Measurements from ENCODE around the gene IVD. TPM values are rescaled to one million over a fixed set of nuclear protein-coding genes. Genes with fewer than 3 reads are reported as not detected.
"Not testable (repeated sequence)": the region's sequence is repeated elsewhere in the genome, so short reads cannot be mapped to it uniquely, and the experiment has no call there.

Gene IVD
- total and polyA plus RNA-seq, 8 donors = 23.8 to 41.3 (median 30.1) TPM

GRCh38 chr15:40450047-40450446, 44.5 kb downstream of the IVD start:
- FAIRE-seq = no peak
- Histone ChIP-seq H3K36me3 (no peaks in the 10 kb centered on the region), H3K9me3 (no peaks in the 10 kb centered on the region), H3K4me1 (peaks cover 0 to 10% (median 2%) of the 10 kb centered on the region in 3 donors), H3K27me3 (no peaks in the 10 kb centered on the region), H3K4me3 (no peak overlapping the region), H3K27ac (no peak overlapping the region)
- 67 to 91% methylated on average over 2 of the region's 2 CpGs for WGBS, 2 donors
- DNase-seq = no peak
- intact Hi-C loops (cut with DNase I) = no loop called here
- TF ChIP-seq, protein P1, sequence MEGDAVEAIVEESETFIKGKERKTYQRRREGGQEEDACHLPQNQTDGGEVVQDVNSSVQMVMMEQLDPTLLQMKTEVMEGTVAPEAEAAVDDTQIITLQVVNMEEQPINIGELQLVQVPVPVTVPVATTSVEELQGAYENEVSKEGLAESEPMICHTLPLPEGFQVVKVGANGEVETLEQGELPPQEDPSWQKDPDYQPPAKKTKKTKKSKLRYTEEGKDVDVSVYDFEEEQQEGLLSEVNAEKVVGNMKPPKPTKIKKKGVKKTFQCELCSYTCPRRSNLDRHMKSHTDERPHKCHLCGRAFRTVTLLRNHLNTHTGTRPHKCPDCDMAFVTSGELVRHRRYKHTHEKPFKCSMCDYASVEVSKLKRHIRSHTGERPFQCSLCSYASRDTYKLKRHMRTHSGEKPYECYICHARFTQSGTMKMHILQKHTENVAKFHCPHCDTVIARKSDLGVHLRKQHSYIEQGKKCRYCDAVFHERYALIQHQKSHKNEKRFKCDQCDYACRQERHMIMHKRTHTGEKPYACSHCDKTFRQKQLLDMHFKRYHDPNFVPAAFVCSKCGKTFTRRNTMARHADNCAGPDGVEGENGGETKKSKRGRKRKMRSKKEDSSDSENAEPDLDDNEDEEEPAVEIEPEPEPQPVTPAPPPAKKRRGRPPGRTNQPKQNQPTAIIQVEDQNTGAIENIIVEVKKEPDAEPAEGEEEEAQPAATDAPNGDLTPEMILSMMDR (IDR thresholded peaks at IDR 0.05) = no peak
- ATAC-seq = no peak

DNA sequence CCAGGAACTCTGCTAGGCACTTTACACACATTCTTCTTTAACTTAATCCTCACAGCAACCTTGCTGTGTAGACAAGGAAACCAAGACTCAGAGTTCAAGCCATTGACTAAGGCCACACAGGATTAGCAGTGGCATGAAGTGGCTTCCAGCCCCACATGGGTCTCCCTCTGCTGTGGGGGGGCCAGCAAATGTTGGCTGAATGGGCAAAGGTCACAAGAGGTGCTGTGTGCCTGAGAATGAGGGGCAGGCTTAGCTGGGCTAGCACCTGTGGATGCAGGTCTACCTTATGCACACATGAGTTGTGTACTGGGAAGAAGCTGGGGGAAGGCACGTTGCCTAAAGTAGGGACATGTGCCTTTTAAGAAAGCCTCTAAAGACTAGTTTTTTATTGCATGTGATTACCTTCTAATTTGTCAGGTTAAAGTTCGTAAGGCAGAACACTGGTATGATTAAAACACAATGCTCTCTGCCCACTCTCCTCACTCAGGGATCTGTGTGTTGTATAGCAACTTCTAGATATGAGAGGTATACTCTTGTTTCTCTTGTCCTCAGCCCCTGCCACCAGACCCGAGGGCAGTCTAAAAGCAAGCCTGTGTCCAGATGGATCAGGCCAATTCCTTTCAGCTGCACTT, 46.0 kb downstream of the IVD start:
- ATAC-seq (peak in 2 of 4 donors; percentile 20 to 26), FAIRE-seq (no peak), DNase-seq (no peak)
- H3K9me3 ChIP-seq = no peaks in the 10 kb centered on the region
- WGBS, 2 donors = 41 to 44% methylated on average over 3 of the region's 3 CpGs
- no peak overlapping the region for H3K27ac ChIP-seq
- intact Hi-C loops (cut with DNase I) = no loop called here
- H3K4me3 ChIP-seq = no peak overlapping the region
- TF ChIP-seq, protein P1 (IDR thresholded peaks at IDR 0.05) = no peak
- peaks cover 6 to 25% (median 17%) of the 10 kb centered on the region in 3 donors for H3K4me1 ChIP-seq
- H3K36me3 ChIP-seq = no peaks in the 10 kb centered on the region
- no peaks in the 10 kb centered on the region for H3K27me3 ChIP-seq

DNA sequence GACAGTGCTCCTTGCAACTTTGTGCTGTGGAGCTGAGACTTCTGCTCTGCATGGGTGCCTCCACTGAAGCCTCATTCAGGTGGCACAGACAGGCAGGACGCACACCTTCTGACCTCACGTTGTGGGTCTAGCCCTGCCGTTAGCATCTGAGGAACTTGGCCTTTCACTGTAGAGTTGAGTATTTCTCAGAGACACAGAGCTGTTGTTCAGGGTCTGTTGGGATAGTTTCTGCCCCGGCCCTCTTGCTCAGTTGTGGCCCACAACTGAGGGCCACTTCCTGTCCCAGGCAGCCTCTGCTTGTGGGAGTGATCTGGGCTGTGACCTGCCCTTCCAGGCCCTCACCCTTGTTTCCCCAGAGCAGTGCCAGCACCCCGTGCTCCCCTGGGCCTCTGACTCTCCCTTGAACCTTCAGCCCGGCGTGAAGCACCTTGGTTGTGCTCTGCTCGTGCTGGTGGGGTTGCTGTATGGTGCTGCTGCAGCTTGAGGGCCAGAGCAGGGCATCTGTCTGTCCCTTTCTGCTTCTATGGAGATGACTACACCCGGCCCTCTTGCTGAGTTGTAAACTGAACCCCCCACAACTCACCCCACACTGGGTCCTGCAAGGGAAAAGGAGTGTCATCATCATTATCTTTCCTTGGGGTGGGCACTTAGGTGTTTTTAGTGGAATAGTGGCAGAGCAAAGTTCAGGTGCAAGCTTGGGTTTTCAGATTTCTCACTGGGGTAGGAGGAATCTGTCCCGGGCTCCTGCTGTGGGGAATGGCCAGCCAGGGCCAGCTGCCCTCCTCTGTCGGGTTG, 46.9 kb downstream of the IVD start:
- FAIRE-seq (no peak), ATAC-seq (no peak), DNase-seq (no peak)
- no peak overlapping the region for H3K4me3 ChIP-seq
- no peaks in the 10 kb centered on the region for H3K27me3 ChIP-seq
- H3K4me1 ChIP-seq = peaks cover 9 to 28% (median 20%) of the 10 kb centered on the region in 3 donors
- H3K36me3 ChIP-seq = no peaks in the 10 kb centered on the region
- intact Hi-C loops (cut with DNase I) = no loop called here
- H3K9me3 ChIP-seq = no peaks in the 10 kb centered on the region
- no peak overlapping the region for H3K27ac ChIP-seq
- TF ChIP-seq, protein P1 (IDR thresholded peaks at IDR 0.05) = no peak
- 71 to 73% methylated on average over 11 of the region's 11 CpGs for WGBS, 2 donors

DNA sequence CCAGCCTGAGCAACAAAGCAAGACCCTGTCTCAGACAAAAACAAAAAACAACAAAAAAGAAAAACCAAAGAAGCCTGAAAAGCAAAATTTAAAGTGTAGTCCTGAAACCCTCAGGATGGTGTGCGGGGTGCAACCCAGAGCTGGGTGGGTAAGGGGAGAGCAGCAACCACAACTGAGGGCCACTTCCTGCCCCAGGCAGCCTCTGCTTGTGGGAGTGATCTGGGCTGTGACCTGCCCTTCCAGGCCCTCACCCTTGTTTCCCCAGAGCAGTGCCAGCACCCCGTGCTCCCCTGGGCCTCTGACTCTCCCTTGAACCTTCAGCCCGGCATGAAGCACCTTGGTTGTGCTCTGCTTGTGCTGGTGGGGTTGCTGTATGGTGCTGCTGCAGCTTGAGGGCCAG, 48.3 kb downstream of the IVD start:
- H3K27me3 ChIP-seq; H3K4me3 ChIP-seq; intact Hi-C loops (cut with DNase I); FAIRE-seq; DNase-seq; H3K27ac ChIP-seq; H3K36me3 ChIP-seq; ATAC-seq; H3K9me3 ChIP-seq: not testable (repeated sequence)
- WGBS, 2 donors = 81 to 83% methylated on average over 3 of the region's 3 CpGs
- H3K4me1 ChIP-seq = peaks cover 9 to 28% (median 20%) of the 10 kb centered on the region in 3 donors

DNA sequence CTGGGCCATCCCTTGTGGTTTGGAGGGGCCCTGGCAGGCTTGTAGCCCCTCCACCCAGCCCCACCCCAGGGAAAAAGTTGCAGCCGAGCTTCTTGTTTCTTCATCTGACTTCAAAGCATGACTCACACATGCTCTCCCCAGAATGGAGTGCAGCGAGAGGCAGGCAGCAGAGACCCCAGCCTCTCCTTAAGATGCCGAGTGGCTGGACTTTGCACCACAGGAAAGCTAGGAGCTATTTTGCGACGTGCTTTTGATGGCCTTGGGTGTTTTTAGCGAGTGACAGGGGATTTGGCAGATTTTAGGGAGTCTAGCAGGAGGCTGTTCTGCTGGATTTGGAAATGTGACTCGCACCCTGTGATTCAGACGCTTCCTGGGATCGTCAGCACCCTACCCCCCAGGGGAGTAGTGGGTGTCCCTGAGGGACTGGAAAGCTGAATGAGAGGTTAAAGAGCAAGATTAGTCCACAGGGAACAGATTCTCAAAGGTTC, 49.4 kb downstream of the IVD start:
- no peak overlapping the region for H3K27ac ChIP-seq
- TF ChIP-seq, protein P1 (IDR thresholded peaks at IDR 0.05) = no peak
- 59 to 61% methylated on average over 9 of the region's 9 CpGs for WGBS, 2 donors
- no peaks in the 10 kb centered on the region for H3K27me3 ChIP-seq
- no peak for FAIRE-seq
- no peak for DNase-seq
- no peak for ATAC-seq
- H3K36me3 ChIP-seq = peaks cover 0 to 12% (median 5%) of the 10 kb centered on the region in 3 donors
- no peak overlapping the region for H3K4me3 ChIP-seq
- H3K4me1 ChIP-seq = peaks cover 9 to 28% (median 20%) of the 10 kb centered on the region in 3 donors
- intact Hi-C loops (cut with DNase I) = no loop called here
- no peaks in the 10 kb centered on the region for H3K9me3 ChIP-seq

Data from pancreas (tissue), 10 donors.